ENCODE results near the gene CDC7. TPM values are rescaled to one million over a fixed set of nuclear protein-coding genes. Genes with fewer than 3 reads are reported as not detected.
"Not testable (repeated sequence)": the region's sequence is repeated elsewhere in the genome, so short reads cannot be mapped to it uniquely, and the experiment has no call there.

Gene CDC7
- polyA plus RNA-seq = 1 to 10 TPM; 2.8 to 4.9 TPM

DNA sequence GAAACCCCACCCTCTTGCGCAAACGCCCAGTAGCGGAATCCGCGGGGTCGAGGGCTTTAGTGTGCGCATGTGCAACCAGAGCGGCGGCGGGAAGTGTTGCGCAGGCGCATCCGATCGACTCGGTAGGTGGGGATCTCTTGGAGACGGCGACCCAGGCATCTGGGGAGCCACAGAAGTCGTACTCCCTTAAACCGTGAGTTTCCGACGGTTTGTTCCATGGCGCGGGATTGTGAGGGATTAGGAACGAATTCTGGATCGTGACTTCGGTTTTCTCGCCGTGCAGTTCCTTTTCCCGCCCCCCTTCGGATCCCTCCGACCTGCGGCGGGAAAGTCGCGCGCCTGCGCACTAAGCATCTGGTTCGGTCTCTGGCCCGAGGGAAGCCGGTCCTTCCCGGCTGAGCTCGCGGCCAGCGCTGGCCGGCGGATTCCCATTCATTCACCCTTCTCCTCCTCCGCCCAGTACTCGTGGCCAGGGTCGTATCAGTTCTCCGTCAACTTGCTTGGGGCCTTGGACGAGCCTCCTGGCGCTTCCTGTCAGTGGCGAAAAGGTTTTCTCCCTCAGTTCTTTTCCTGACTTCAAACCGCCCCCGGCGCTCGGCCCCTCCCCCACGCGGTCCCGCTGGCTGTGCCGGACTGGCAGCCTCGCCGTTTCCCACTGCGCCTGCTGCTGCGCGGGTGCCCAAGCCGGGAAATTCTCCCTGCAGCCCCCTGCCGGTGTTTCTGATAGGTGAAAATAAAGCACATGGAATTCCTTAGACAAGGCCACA is at the start of gene CDC7:
CDC7 (plus strand) TSS at position 96 of the 767 bp plus-strand sequence. CDS start 866 bp downstream, outside the sequence.
- 0% methylated on average over 67 to 68 of the region's 68 CpGs for WGBS, 2 donors
- peak within 1 kb of the TSS; percentile 79 to 93 for H3K27ac ChIP-seq (ENCODE audit: low read depth in 2 of 2, low read length in 1 of 2)
- H3K4me1 ChIP-seq (ENCODE audit: control insufficient read depth in 2 of 2, insufficient read depth in 2 of 2, low read length in 1 of 2) = no peaks in the 10 kb centered on the region
- H3K9me3 ChIP-seq (ENCODE audit: control insufficient read depth in 2 of 2, insufficient read depth in 1 of 2, low read depth in 1 of 2, low read length in 1 of 2) = no peaks in the 10 kb centered on the region
- no peaks in the 10 kb centered on the region for H3K27me3 ChIP-seq (ENCODE audit: control insufficient read depth in 1 of 2, insufficient read depth in 2 of 2, low read length in 2 of 2)
- peak within 1 kb of the TSS; percentile 73 to 89 for H3K4me3 ChIP-seq (ENCODE audit: low read depth in 1 of 2, low read length in 2 of 2)
- no peaks in the 10 kb centered on the region for H3K36me3 ChIP-seq (ENCODE audit: control insufficient read depth in 2 of 2, insufficient read depth in 2 of 2, low read length in 1 of 2)

DNA sequence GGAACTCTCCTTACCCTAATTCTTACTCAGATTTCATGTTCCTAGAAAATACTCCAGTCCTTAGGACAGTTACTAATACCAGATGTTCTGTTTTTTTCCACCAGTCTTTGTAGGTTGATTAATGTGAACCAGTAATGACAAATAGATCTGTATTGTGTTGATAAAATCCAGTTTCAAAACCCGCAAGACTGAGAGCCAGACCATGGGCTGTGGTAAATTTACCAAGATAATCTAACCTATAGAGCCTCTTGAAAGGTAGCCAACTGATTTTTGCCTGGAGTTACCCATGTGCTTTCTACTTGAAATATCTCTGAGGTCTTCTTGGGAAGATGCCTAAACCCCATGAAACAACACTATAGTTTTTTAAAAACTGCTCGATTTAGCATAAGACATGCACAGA is 46.5 kb upstream of the CDC7 start:
- no peaks in the 10 kb centered on the region for H3K9me3 ChIP-seq (ENCODE audit: control insufficient read depth in 2 of 2, insufficient read depth in 1 of 2, low read depth in 1 of 2, low read length in 1 of 2)
- H3K4me1 ChIP-seq (ENCODE audit: control insufficient read depth in 2 of 2, insufficient read depth in 2 of 2, low read length in 1 of 2) = no peaks in the 10 kb centered on the region
- no peaks in the 10 kb centered on the region for H3K27me3 ChIP-seq (ENCODE audit: control insufficient read depth in 1 of 2, insufficient read depth in 2 of 2, low read length in 2 of 2)
- H3K4me3 ChIP-seq (ENCODE audit: low read depth in 1 of 2, low read length in 2 of 2) = no peak overlapping the region
- WGBS, 2 donors = 43 to 59% methylated on average over 2 of the region's 2 CpGs
- no peaks in the 10 kb centered on the region for H3K36me3 ChIP-seq (ENCODE audit: control insufficient read depth in 2 of 2, insufficient read depth in 2 of 2, low read length in 1 of 2)
- no peak overlapping the region for H3K27ac ChIP-seq (ENCODE audit: low read depth in 2 of 2, low read length in 1 of 2)

DNA sequence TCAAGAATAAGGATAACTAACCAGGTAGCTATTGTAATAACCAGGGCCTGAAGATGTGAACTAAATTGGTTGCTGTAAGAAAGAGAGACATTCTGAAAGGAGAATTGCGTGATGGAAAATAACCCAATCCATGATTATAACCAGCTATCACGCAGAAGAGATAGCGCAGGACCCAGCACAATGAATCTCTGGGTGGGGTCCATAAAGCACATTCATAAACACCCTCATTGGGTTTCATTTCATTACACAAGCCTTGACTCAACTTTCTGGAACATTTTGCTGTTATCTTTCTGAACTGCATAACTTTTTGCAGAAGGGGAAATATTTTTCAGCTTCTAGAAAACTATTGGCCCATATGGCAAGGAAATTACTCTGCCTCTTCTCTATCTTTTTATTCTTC is 45.3 kb upstream of the CDC7 start:
- Histone ChIP-seq H3K27ac (ENCODE audit: low read depth in 2 of 2, low read length in 1 of 2) (no peak overlapping the region), H3K4me3 (ENCODE audit: low read depth in 1 of 2, low read length in 2 of 2) (no peak overlapping the region), H3K36me3 (ENCODE audit: control insufficient read depth in 2 of 2, insufficient read depth in 2 of 2, low read length in 1 of 2) (no peaks in the 10 kb centered on the region), H3K27me3 (ENCODE audit: control insufficient read depth in 1 of 2, insufficient read depth in 2 of 2, low read length in 2 of 2) (no peaks in the 10 kb centered on the region), H3K9me3 (ENCODE audit: control insufficient read depth in 2 of 2, insufficient read depth in 1 of 2, low read depth in 1 of 2, low read length in 1 of 2) (no peaks in the 10 kb centered on the region), H3K4me1 (ENCODE audit: control insufficient read depth in 2 of 2, insufficient read depth in 2 of 2, low read length in 1 of 2) (no peaks in the 10 kb centered on the region)
- 81% methylated on average over 3 of the region's 3 CpGs for WGBS, 2 donors

DNA sequence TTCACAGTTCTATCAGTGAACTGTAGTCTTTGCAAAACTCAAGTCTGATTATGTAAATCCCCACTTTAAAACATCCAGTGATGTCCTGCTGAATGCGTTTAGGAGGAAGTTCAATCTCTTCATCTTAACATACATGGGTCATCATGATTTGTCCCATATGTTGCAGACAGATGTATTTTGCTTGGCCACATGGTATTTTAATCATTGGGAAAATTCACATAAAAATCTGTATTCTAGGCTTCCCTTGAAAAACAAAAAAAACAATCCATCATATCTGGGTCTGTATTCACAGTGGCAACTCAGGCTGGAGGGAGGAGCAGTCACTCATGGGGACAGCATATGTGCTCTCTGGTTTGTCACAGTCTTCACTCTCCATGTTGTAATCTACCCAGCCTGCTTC is 44.8 kb upstream of the CDC7 start:
- no peaks in the 10 kb centered on the region for H3K9me3 ChIP-seq (ENCODE audit: control insufficient read depth in 2 of 2, insufficient read depth in 1 of 2, low read depth in 1 of 2, low read length in 1 of 2)
- H3K4me1 ChIP-seq (ENCODE audit: control insufficient read depth in 2 of 2, insufficient read depth in 2 of 2, low read length in 1 of 2) = no peaks in the 10 kb centered on the region
- no peak overlapping the region for H3K4me3 ChIP-seq (ENCODE audit: low read depth in 1 of 2, low read length in 2 of 2)
- H3K27me3 ChIP-seq (ENCODE audit: control insufficient read depth in 1 of 2, insufficient read depth in 2 of 2, low read length in 2 of 2) = no peaks in the 10 kb centered on the region
- WGBS, 2 donors = 79 to 86% methylated on average over 1 of the region's 1 CpG
- H3K36me3 ChIP-seq (ENCODE audit: control insufficient read depth in 2 of 2, insufficient read depth in 2 of 2, low read length in 1 of 2) = no peaks in the 10 kb centered on the region
- no peak overlapping the region for H3K27ac ChIP-seq (ENCODE audit: low read depth in 2 of 2, low read length in 1 of 2)

DNA sequence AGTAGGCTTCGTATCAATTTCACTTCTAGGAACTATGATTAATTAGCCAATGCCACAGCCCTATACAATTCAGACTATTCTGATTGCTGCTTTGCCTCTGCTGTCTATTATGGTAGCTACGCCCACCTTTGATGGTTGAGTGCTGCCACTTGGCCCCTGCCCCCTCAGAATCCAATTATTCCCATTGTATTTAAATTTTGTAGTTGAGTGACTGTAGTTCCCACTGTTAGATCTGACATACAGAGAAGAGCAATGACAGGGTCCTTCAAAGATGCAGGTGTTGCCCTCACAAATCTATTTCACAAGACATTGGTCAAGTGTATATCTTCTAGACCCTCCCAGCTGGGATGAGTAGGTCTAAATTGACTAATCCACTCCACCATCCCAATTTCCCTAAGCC is 35.3 kb upstream of the CDC7 start:
- H3K27ac ChIP-seq (ENCODE audit: low read depth in 2 of 2, low read length in 1 of 2); H3K27me3 ChIP-seq (ENCODE audit: control insufficient read depth in 1 of 2, insufficient read depth in 2 of 2, low read length in 2 of 2); H3K36me3 ChIP-seq (ENCODE audit: control insufficient read depth in 2 of 2, insufficient read depth in 2 of 2, low read length in 1 of 2); H3K9me3 ChIP-seq (ENCODE audit: control insufficient read depth in 2 of 2, insufficient read depth in 1 of 2, low read depth in 1 of 2, low read length in 1 of 2); H3K4me3 ChIP-seq (ENCODE audit: low read depth in 1 of 2, low read length in 2 of 2); H3K4me1 ChIP-seq (ENCODE audit: control insufficient read depth in 2 of 2, insufficient read depth in 2 of 2, low read length in 1 of 2): not testable (repeated sequence)
- 72 to 81% methylated on average over 2 of the region's 2 CpGs for WGBS, 2 donors

DNA sequence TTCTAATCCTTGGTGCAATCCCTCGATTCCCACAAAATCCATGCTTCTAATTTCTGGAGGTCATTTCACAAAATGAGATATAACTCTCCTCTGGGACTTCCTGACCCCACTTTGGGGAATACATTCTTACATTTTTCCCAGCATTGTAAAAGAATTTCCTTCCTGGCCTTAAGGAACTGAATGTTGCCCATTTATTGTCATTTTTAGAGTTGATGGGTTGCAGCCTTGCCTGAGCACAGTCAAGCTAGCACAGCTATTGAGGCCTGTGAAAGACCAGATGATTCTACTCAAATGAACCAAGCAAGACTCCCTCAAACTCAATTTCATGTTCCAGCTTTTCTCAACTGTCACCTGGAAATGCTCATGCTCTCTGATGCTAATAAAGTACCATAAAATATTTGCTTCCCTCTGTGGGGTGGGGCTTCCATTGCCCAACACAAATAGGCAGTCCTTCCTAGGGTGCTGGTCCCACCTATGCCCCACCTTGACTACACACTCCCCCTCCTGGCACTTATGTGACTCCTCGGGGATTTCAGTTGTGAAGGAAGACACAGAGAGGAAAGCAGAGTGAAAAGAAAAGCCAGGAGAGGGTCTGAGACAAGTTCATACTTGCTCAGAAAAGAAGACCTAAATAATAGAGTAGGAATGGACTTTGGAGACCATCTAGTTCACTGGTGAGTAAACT is 24.0 kb upstream of the CDC7 start:
- Histone ChIP-seq H3K9me3 (ENCODE audit: control insufficient read depth in 2 of 2, insufficient read depth in 1 of 2, low read depth in 1 of 2, low read length in 1 of 2) (no peaks in the 10 kb centered on the region), H3K27me3 (ENCODE audit: control insufficient read depth in 1 of 2, insufficient read depth in 2 of 2, low read length in 2 of 2) (no peaks in the 10 kb centered on the region), H3K36me3 (ENCODE audit: control insufficient read depth in 2 of 2, insufficient read depth in 2 of 2, low read length in 1 of 2) (no peaks in the 10 kb centered on the region), H3K27ac (ENCODE audit: low read depth in 2 of 2, low read length in 1 of 2) (no peak overlapping the region), H3K4me3 (ENCODE audit: low read depth in 1 of 2, low read length in 2 of 2) (no peak overlapping the region), H3K4me1 (ENCODE audit: control insufficient read depth in 2 of 2, insufficient read depth in 2 of 2, low read length in 1 of 2) (no peaks in the 10 kb centered on the region)
- 49 to 50% methylated on average over 2 of the region's 2 CpGs for WGBS, 2 donors

DNA sequence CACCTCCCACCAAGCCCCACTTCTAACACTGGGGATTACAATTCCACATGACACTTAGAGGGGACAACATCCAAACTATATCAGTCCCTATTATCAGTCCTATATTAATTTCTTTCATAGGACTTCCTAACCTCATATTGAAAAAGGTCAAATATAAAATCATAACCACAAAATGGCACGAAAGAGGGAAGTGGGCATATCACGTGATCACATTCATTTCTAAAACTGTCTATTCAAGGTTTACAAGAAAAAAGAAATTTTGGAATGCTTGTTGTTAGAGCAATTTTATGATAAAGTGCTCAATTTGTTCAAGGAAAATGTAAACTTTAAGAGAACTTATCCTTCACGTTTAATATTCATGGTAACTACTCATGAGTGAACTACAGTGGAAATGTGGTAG is 13.2 kb upstream of the CDC7 start:
- Histone ChIP-seq H3K4me3 (ENCODE audit: low read depth in 1 of 2, low read length in 2 of 2) (no peak overlapping the region), H3K4me1 (ENCODE audit: control insufficient read depth in 2 of 2, insufficient read depth in 2 of 2, low read length in 1 of 2) (no peaks in the 10 kb centered on the region), H3K36me3 (ENCODE audit: control insufficient read depth in 2 of 2, insufficient read depth in 2 of 2, low read length in 1 of 2) (no peaks in the 10 kb centered on the region), H3K9me3 (ENCODE audit: control insufficient read depth in 2 of 2, insufficient read depth in 1 of 2, low read depth in 1 of 2, low read length in 1 of 2) (no peaks in the 10 kb centered on the region), H3K27me3 (ENCODE audit: control insufficient read depth in 1 of 2, insufficient read depth in 2 of 2, low read length in 2 of 2) (no peaks in the 10 kb centered on the region), H3K27ac (ENCODE audit: low read depth in 2 of 2, low read length in 1 of 2) (no peak overlapping the region)
- WGBS, 2 donors = 76 to 79% methylated on average over 3 of the region's 3 CpGs

DNA sequence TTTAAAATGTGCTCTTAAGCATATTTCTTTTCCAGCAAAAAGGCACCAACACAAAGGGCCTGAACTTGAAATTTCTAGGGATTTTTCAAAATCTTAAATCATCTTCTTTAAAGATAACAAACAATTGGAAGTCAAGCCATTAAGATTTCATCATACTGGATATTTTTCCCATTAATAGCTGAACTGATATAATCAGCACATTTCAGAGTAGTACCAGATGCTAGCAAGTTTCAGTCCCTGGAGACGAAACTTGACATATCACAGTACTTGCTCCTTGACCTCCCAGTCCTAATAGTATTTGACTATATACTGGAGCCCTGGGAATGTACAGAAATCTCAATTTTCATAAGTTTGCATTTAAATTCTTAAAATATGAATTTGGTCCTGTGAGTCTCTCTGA is 10.2 kb upstream of the CDC7 start:
- no peak overlapping the region for H3K27ac ChIP-seq (ENCODE audit: low read depth in 2 of 2, low read length in 1 of 2)
- no peaks in the 10 kb centered on the region for H3K27me3 ChIP-seq (ENCODE audit: control insufficient read depth in 1 of 2, insufficient read depth in 2 of 2, low read length in 2 of 2)
- 71 to 80% methylated on average over 1 of the region's 1 CpG for WGBS, 2 donors
- no peaks in the 10 kb centered on the region for H3K9me3 ChIP-seq (ENCODE audit: control insufficient read depth in 2 of 2, insufficient read depth in 1 of 2, low read depth in 1 of 2, low read length in 1 of 2)
- H3K4me3 ChIP-seq (ENCODE audit: low read depth in 1 of 2, low read length in 2 of 2) = no peak overlapping the region
- H3K36me3 ChIP-seq (ENCODE audit: control insufficient read depth in 2 of 2, insufficient read depth in 2 of 2, low read length in 1 of 2) = no peaks in the 10 kb centered on the region
- H3K4me1 ChIP-seq (ENCODE audit: control insufficient read depth in 2 of 2, insufficient read depth in 2 of 2, low read length in 1 of 2) = no peaks in the 10 kb centered on the region

DNA sequence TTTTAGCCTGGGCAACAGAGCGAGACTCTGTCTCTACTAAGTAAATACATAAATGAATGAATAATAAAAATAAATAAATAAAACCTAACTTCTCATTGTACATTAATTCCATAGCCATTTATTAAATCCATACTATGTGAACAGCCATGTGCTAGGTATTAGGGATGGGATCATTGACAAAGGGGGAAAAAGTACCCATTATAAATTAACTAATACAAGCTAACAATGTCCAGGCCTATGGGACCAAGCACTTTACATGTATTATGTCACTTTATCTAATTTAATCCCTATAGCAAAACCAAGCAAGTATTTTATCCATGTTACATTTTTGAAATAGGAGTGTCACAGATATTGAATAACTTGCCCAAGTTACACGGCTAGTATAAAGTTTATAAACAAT is 2.6 kb upstream of the CDC7 start:
- Histone ChIP-seq H3K4me1 (ENCODE audit: control insufficient read depth in 2 of 2, insufficient read depth in 2 of 2, low read length in 1 of 2) (no peaks in the 10 kb centered on the region), H3K9me3 (ENCODE audit: control insufficient read depth in 2 of 2, insufficient read depth in 1 of 2, low read depth in 1 of 2, low read length in 1 of 2) (no peaks in the 10 kb centered on the region), H3K27ac (ENCODE audit: low read depth in 2 of 2, low read length in 1 of 2) (no peak overlapping the region), H3K36me3 (ENCODE audit: control insufficient read depth in 2 of 2, insufficient read depth in 2 of 2, low read length in 1 of 2) (no peaks in the 10 kb centered on the region), H3K27me3 (ENCODE audit: control insufficient read depth in 1 of 2, insufficient read depth in 2 of 2, low read length in 2 of 2) (no peaks in the 10 kb centered on the region), H3K4me3 (ENCODE audit: low read depth in 1 of 2, low read length in 2 of 2) (no peak overlapping the region)
- WGBS, 2 donors = 89 to 92% methylated on average over 2 of the region's 2 CpGs
